Liver (tissue), 3 donors: ENCODE measurements around the gene SEC61B.

Source experiments
- ATF3 ChIP-seq: IDR thresholded peaks from 2 replicates; pipeline ENCODE4 v1.6.1; 2016; ENCODE audit warnings: antibody characterized with exemption
- CTCF ChIP-seq: fragments of 150-350 bp; IDR thresholded peaks from 2 replicates; pipeline ENCODE4 v1.5.1; 2017; ENCODE audit warnings: improper control_type of control experiment, low read depth, low read length; ENCODE audit not compliant: missing input control
- HNF4A ChIP-seq, 2 donors: conservative IDR thresholded peaks; 2 replicates each; pipeline ENCODE4 v1.6.1; 2016; ENCODE audit warnings: antibody characterized with exemption in 2 of 2, mild to moderate bottlenecking in 2 of 2
- TF ChIP-seq, protein P1 (sequence below): IDR thresholded peaks from 2 replicates; pipeline ENCODE4 v1.6.1; 2016; ENCODE audit warnings: antibody characterized with exemption
- TF ChIP-seq, protein P2 (sequence below): IDR thresholded peaks from 2 replicates; pipeline ENCODE4 v1.6.1; 2016; ENCODE audit warnings: antibody characterized with exemption, mild to moderate bottlenecking
- donor health status: healthy.
- donor health status: healthy.

DNA sequence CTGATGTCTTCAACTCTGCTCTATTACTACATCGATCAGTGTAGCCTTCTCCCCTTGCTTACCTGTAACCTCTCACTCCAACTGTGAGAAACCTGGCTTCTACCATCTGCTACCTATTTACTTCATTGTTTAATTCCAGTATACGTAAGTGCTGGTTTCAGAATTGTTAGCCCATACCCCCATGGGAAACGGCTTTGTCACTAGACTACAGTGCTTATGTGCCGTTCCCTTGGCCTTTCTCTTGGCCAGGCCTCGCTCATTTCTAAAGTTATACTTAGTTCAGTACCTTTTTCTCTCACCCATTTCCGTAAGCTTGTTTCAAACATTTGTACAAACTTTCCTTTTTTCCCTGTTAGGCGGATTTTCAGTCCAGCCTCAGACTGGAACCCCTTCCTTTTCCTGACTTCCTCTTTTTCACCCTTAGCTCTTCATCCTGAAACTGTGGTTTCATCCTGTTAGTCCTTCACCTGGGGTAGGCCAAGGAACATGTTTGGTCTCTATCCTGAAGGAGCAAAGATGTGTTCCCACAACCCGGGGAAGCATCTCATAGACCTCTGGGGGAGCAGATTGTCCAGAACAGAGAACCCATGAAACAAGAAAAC, 22.0 kb upstream of the SEC61B start:
- TF ChIP-seq HNF4A (conservative IDR thresholded peaks at IDR 0.05) (no peak), CTCF (no peak), ATF3 (no peak)
- TF ChIP-seq, protein P1, sequence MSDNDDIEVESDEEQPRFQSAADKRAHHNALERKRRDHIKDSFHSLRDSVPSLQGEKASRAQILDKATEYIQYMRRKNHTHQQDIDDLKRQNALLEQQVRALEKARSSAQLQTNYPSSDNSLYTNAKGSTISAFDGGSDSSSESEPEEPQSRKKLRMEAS, result no peak
- TF ChIP-seq, protein P2, sequence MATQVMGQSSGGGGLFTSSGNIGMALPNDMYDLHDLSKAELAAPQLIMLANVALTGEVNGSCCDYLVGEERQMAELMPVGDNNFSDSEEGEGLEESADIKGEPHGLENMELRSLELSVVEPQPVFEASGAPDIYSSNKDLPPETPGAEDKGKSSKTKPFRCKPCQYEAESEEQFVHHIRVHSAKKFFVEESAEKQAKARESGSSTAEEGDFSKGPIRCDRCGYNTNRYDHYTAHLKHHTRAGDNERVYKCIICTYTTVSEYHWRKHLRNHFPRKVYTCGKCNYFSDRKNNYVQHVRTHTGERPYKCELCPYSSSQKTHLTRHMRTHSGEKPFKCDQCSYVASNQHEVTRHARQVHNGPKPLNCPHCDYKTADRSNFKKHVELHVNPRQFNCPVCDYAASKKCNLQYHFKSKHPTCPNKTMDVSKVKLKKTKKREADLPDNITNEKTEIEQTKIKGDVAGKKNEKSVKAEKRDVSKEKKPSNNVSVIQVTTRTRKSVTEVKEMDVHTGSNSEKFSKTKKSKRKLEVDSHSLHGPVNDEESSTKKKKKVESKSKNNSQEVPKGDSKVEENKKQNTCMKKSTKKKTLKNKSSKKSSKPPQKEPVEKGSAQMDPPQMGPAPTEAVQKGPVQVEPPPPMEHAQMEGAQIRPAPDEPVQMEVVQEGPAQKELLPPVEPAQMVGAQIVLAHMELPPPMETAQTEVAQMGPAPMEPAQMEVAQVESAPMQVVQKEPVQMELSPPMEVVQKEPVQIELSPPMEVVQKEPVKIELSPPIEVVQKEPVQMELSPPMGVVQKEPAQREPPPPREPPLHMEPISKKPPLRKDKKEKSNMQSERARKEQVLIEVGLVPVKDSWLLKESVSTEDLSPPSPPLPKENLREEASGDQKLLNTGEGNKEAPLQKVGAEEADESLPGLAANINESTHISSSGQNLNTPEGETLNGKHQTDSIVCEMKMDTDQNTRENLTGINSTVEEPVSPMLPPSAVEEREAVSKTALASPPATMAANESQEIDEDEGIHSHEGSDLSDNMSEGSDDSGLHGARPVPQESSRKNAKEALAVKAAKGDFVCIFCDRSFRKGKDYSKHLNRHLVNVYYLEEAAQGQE, result no peak
